Kidney (tissue), 14 donors: ENCODE data around the gene ATP5F1D. TPM values are rescaled to one million over a fixed set of nuclear protein-coding genes. Genes with fewer than 3 reads are reported as not detected.

ENCODE experiments used
- DNase-seq, 5 donors: peaks; one replicate each; pipeline ENCODE4 v3.0.0-alpha.2; 2013 to 2020
- FAIRE-seq: peaks from 2 replicates; lab custom pipeline; 2012; peaks lifted over from hg19 to GRCh38; lab: Jason Lieb, UNC
- H3K27ac ChIP-seq, 2 donors: one replicate each; pipeline ENCODE4 v1.7.0; 2013; ENCODE audit warnings: low read depth in 2 of 2, low read length in 2 of 2, inconsistent platforms in 1 of 2
- H3K27me3 ChIP-seq: one replicate; pipeline ENCODE4 v1.7.1; 2013; ENCODE audit warnings: low read length, inconsistent platforms; ENCODE audit not compliant: control insufficient read depth, insufficient read depth
- H3K36me3 ChIP-seq, 3 donors: one replicate each; pipeline versions ENCODE4 v1.7.0 to v1.7.1; 2013; ENCODE audit warnings: low read length in 3 of 3, control low read depth in 1 of 3, inconsistent platforms in 1 of 3; ENCODE audit not compliant: insufficient read depth in 3 of 3, control insufficient read depth in 2 of 3
- H3K4me1 ChIP-seq, 3 donors: one replicate each; pipeline versions ENCODE4 v1.7.0 to v1.7.1; 2013; ENCODE audit warnings: low read length in 3 of 3, inconsistent platforms in 1 of 3, low read depth in 1 of 3; ENCODE audit not compliant: control insufficient read depth in 2 of 3, insufficient read depth in 2 of 3
- H3K4me3 ChIP-seq, 3 donors: one replicate each; pipeline versions ENCODE4 v1.7.0 to v1.8.1; 2013; ENCODE audit warnings: low read length in 3 of 3, control low read depth in 1 of 3, inconsistent platforms in 1 of 3
- H3K9ac ChIP-seq, 3 donors: one replicate each; pipeline versions ENCODE4 v1.7.0 to v1.7.1; 2013; ENCODE audit warnings: low read length in 3 of 3, control low read depth in 1 of 3, inconsistent platforms in 1 of 3
- H3K9me3 ChIP-seq, 3 donors: one replicate each; pipeline versions ENCODE4 v1.7.0 to v1.7.1; 2013; ENCODE audit warnings: low read length in 3 of 3, control low read depth in 1 of 3, inconsistent platforms in 1 of 3; ENCODE audit not compliant: control insufficient read depth in 2 of 3, insufficient read depth in 1 of 3
- CTCF ChIP-seq: IDR thresholded peaks from 3 replicates; pipeline ENCODE4 v1.5.1; 2012; ENCODE audit warnings: mild to moderate bottlenecking, moderate library complexity, borderline replicate concordance; ENCODE audit not compliant: insufficient read depth; ENCODE audit errors: extremely low read depth
- intact Hi-C: fragments of 100-400 bp; cut with DNase I; formaldehyde crosslinking; loops from one replicate; pipeline ENCODE4 v1.11.1; 2022
- polyA plus RNA-seq: library from polyadenylated mRNA; stranded (reverse); fragments of 350-450 nt; fragmentation: Illumina TruSeq; extraction: RNeasy Lipid Tissue Mini Kit (QIAGEN cat#74804); gene quantifications from one replicate; pipeline ENCODE4 v1.2.3, GENCODE V29; 2014; ENCODE audit warnings: low read depth, low replicate concordance; ENCODE audit not compliant: insufficient read depth
- total RNA-seq: library from RNA; stranded (reverse); fragmentation: NEBNext Ultra II Directional; extraction: Animal tissue kit (Norgen Biotek cat#: 25700); gene quantifications from one replicate; pipeline ENCODE4 v1.2.1, GENCODE V29; 2021
- donor health status: control.
- donor health status: control.
- donor health status: control.
- donor health status: control.
- donor health status: control.
- donor health status: DM: yes; HTN: yes; CAD: no.
- donor health status: Normal renal cell carcinoma (clear cell type).

Gene ATP5F1D
- total and polyA plus RNA-seq, 2 donors from 2014 or later, result 183 to 641 TPM

- H3K9ac ChIP-seq, result no peak overlapping the region
- intact Hi-C loops, result no loop called here
- H3K36me3 ChIP-seq, result no peaks in the 10 kb centered on the region
- no peaks in the 10 kb centered on the region for H3K9me3 ChIP-seq
- no peak for FAIRE-seq
- peaks cover 0 to 3% (median 0%) of the 10 kb centered on the region in 3 donors for H3K4me1 ChIP-seq
- H3K4me3 ChIP-seq, result no peak overlapping the region
- DNase-seq, result peak in 1 of 5 donors; percentile 64
- no peaks in the 10 kb centered on the region for H3K27me3 ChIP-seq
- H3K27ac ChIP-seq, result no peak overlapping the region
- TF ChIP-seq CTCF, result no peak
These were observed 50.3 kb downstream of the ATP5F1D start for GRCh38 chr19:1291761-1292418.

GRCh38 chr19:1292419-1293151, 51.0 kb downstream of the ATP5F1D start:
- no peak for TF ChIP-seq CTCF
- FAIRE-seq (no peak), DNase-seq (no peak)
- peaks cover 0 to 3% (median 0%) of the 10 kb centered on the region in 3 donors for H3K4me1 ChIP-seq
- no peak overlapping the region for H3K9ac ChIP-seq
- H3K27me3 ChIP-seq, result no peaks in the 10 kb centered on the region
- no peak overlapping the region for H3K4me3 ChIP-seq
- H3K9me3 ChIP-seq, result no peaks in the 10 kb centered on the region
- no peaks in the 10 kb centered on the region for H3K36me3 ChIP-seq
- intact Hi-C loops, result no loop called here
- H3K27ac ChIP-seq, result no peak overlapping the region

- Histone ChIP-seq H3K27me3 (no peaks in the 10 kb centered on the region), H3K9ac (no peak overlapping the region), H3K36me3 (no peaks in the 10 kb centered on the region), H3K27ac (no peak overlapping the region), H3K9me3 (no peaks in the 10 kb centered on the region), H3K4me3 (no peak overlapping the region), H3K4me1 (peaks cover 0 to 3% (median 0%) of the 10 kb centered on the region in 3 donors)
- TF ChIP-seq CTCF, result no peak
- peak in 1 of 5 donors; percentile 70 for DNase-seq
- no peak for FAIRE-seq
- intact Hi-C loops, result no loop called here
These were observed 52.4 kb downstream of the ATP5F1D start for GRCh38 chr19:1293782-1294604.

Other genes with a start within 250 kb of the ATP5F1D start
- 0.44 TPM for gene GRIN3B, start 241.3 kb upstream of the ATP5F1D start, total RNA-seq
- gene GRIN3B, start 241.3 kb upstream of the ATP5F1D start, polyA plus RNA-seq, result 0.15 TPM
- gene TMEM259, start 220.6 kb upstream of the ATP5F1D start, total RNA-seq, result 180 TPM
- gene TMEM259, start 220.6 kb upstream of the ATP5F1D start, polyA plus RNA-seq, result 129 TPM
- not detected for gene RNU6-2, start 220.2 kb upstream of the ATP5F1D start, total RNA-seq
- not detected for gene RNU6-2, start 220.2 kb upstream of the ATP5F1D start, polyA plus RNA-seq
- gene CNN2, start 215.1 kb upstream of the ATP5F1D start, total RNA-seq, result 131 TPM
- 64.1 TPM for gene CNN2, start 215.1 kb upstream of the ATP5F1D start, polyA plus RNA-seq
- 20.4 TPM for gene ABCA7, start 201.6 kb upstream of the ATP5F1D start, total RNA-seq
- 11.7 TPM for gene ABCA7, start 201.6 kb upstream of the ATP5F1D start, polyA plus RNA-seq
- gene ARHGAP45, start 174.6 kb upstream of the ATP5F1D start, total RNA-seq, result 50.0 TPM
- gene ARHGAP45, start 174.6 kb upstream of the ATP5F1D start, polyA plus RNA-seq, result 11.8 TPM
- 158 TPM for gene POLR2E, start 146.4 kb upstream of the ATP5F1D start, total RNA-seq
- gene POLR2E, start 146.4 kb upstream of the ATP5F1D start, polyA plus RNA-seq, result 189 TPM
- gene GPX4, start 137.8 kb upstream of the ATP5F1D start, total RNA-seq, result 268 TPM
- 966 TPM for gene GPX4, start 137.8 kb upstream of the ATP5F1D start, polyA plus RNA-seq
- 156 TPM for gene SBNO2, start 67.5 kb upstream of the ATP5F1D start, total RNA-seq
- 12.2 TPM for gene SBNO2, start 67.5 kb upstream of the ATP5F1D start, polyA plus RNA-seq
- gene STK11, start 36.0 kb upstream of the ATP5F1D start, total RNA-seq, result 57.7 TPM
- 40.7 TPM for gene STK11, start 36.0 kb upstream of the ATP5F1D start, polyA plus RNA-seq
- gene CBARP, start 3.7 kb upstream of the ATP5F1D start, total RNA-seq, result 1.1 TPM
- 1.0 TPM for gene CBARP, start 3.7 kb upstream of the ATP5F1D start, polyA plus RNA-seq
- 205 TPM for gene MIDN, start 6.8 kb downstream of the ATP5F1D start, total RNA-seq
- gene MIDN, start 6.8 kb downstream of the ATP5F1D start, polyA plus RNA-seq, result 21.3 TPM
- 533 TPM for gene CIRBP, start 27.6 kb downstream of the ATP5F1D start, total RNA-seq
- gene CIRBP, start 27.6 kb downstream of the ATP5F1D start, polyA plus RNA-seq, result 408 TPM
- 35.3 TPM for gene FAM174C, start 33.8 kb downstream of the ATP5F1D start, total RNA-seq
- gene FAM174C, start 33.8 kb downstream of the ATP5F1D start, polyA plus RNA-seq, result 94.7 TPM
- not detected for gene EFNA2, start 44.1 kb downstream of the ATP5F1D start, total RNA-seq
- not detected for gene EFNA2, start 44.1 kb downstream of the ATP5F1D start, polyA plus RNA-seq
- gene NDUFS7, start 142.2 kb downstream of the ATP5F1D start, total RNA-seq, result 85.5 TPM
- 265 TPM for gene NDUFS7, start 142.2 kb downstream of the ATP5F1D start, polyA plus RNA-seq
- gene GAMT, start 159.8 kb downstream of the ATP5F1D start, total RNA-seq, result 16.3 TPM
- 209 TPM for gene GAMT, start 159.8 kb downstream of the ATP5F1D start, polyA plus RNA-seq
- 98.5 TPM for gene DAZAP1, start 165.8 kb downstream of the ATP5F1D start, total RNA-seq
- gene DAZAP1, start 165.8 kb downstream of the ATP5F1D start, polyA plus RNA-seq, result 47.7 TPM
- gene RPS15, start 196.6 kb downstream of the ATP5F1D start, total RNA-seq, result 893 TPM
- gene RPS15, start 196.6 kb downstream of the ATP5F1D start, polyA plus RNA-seq, result 1,823 TPM
- gene APC2, start 208.4 kb downstream of the ATP5F1D start, total RNA-seq, result 0.25 TPM
- gene APC2, start 208.4 kb downstream of the ATP5F1D start, polyA plus RNA-seq, result not detected
- gene C19orf25, start 237.5 kb downstream of the ATP5F1D start, total RNA-seq, result 32.5 TPM
- 50.9 TPM for gene C19orf25, start 237.5 kb downstream of the ATP5F1D start, polyA plus RNA-seq
- 5.3 TPM for gene PCSK4, start 248.6 kb downstream of the ATP5F1D start, total RNA-seq
- gene PCSK4, start 248.6 kb downstream of the ATP5F1D start, polyA plus RNA-seq, result 5.5 TPM
- gene REEP6, start 249.4 kb downstream of the ATP5F1D start, total RNA-seq, result 9.6 TPM
- 60.0 TPM for gene REEP6, start 249.4 kb downstream of the ATP5F1D start, polyA plus RNA-seq